SK-N-SH treated with all-trans-retinoic acid at 6 μM for 48 hours (cell line): Measurements from ENCODE around the gene SPOP.

ENCODE experiments used
- ATAC-seq: fragments of 200-7000 bp; cut with Tn5 transposase; 3 replicates; pipeline ENCODE4 v1.9.1; 2020; ENCODE audit warnings: mild to moderate bottlenecking, moderate library complexity
- BACH2 ChIP-seq: fragments of 250-450 bp; sonication (Bioruptor Pico); IDR thresholded peaks from 2 replicates; pipeline ENCODE4 v1.9.0; 2021; ENCODE audit warnings: mild to moderate bottlenecking, borderline replicate concordance
- CREB5 ChIP-seq: fragments of 250-450 bp; sonication (Bioruptor Pico); IDR thresholded peaks from 2 replicates; pipeline ENCODE4 v1.5.1; 2020; ENCODE audit warnings: low read depth, mild to moderate bottlenecking, moderate library complexity
- CSDC2 ChIP-seq: fragments of 250-450 bp; sonication (Bioruptor Pico); IDR thresholded peaks from 2 replicates; pipeline ENCODE4 v1.5.0; 2020; ENCODE audit warnings: mild to moderate bottlenecking, moderate library complexity
- CSRNP3 ChIP-seq: fragments of 250-450 bp; sonication (Bioruptor Pico); IDR thresholded peaks from 2 replicates; pipeline ENCODE4 v1.5.1; 2021; ENCODE audit warnings: mild to moderate bottlenecking, moderate library complexity
- ESRRG ChIP-seq: fragments of 250-450 bp; sonication (Bioruptor Pico); IDR thresholded peaks from 2 replicates; pipeline ENCODE4 v1.6.1; 2021; ENCODE audit warnings: mild to moderate bottlenecking
- GLIS3 ChIP-seq: fragments of 250-450 bp; sonication (Bioruptor Pico); IDR thresholded peaks from 2 replicates; pipeline ENCODE4 v1.5.0; 2020; ENCODE audit warnings: mild to moderate bottlenecking, moderate library complexity
- ISL1 ChIP-seq: fragments of 250-450 bp; sonication (Bioruptor Pico); IDR thresholded peaks from 2 replicates; pipeline ENCODE4 v2.1.2; 2022; ENCODE audit warnings: mild to moderate bottlenecking, moderate library complexity
- PATZ1 ChIP-seq: fragments of 250-450 bp; sonication (Bioruptor Pico); IDR thresholded peaks from 2 replicates; pipeline ENCODE4 v1.8.0; 2020; ENCODE audit warnings: mild to moderate bottlenecking, moderate library complexity, borderline replicate concordance
- POU6F1 ChIP-seq: fragments of 250-450 bp; sonication (Bioruptor Pico); IDR thresholded peaks from 2 replicates; pipeline ENCODE4 v1.8.0; 2021; ENCODE audit warnings: low read depth, mild to moderate bottlenecking, moderate library complexity, borderline replicate concordance
- PPARA ChIP-seq: fragments of 250-450 bp; sonication (Bioruptor Pico); IDR thresholded peaks from 2 replicates; pipeline ENCODE4 v1.5.0; 2020; ENCODE audit warnings: mild to moderate bottlenecking, borderline replicate concordance
- RARB ChIP-seq: fragments of 250-450 bp; sonication (Bioruptor Pico); IDR thresholded peaks from 2 replicates; pipeline ENCODE4 v1.8.0; 2021; ENCODE audit warnings: mild to moderate bottlenecking, moderate library complexity
- SNAI2 ChIP-seq: fragments of 250-450 bp; sonication (Bioruptor Pico); IDR thresholded peaks from 2 replicates; pipeline ENCODE4 v1.5.0; 2020; ENCODE audit warnings: mild to moderate bottlenecking, moderate library complexity
- TOX ChIP-seq: fragments of 250-450 bp; sonication (Bioruptor Pico); IDR thresholded peaks from 2 replicates; pipeline ENCODE4 v1.8.0; 2021; ENCODE audit warnings: mild to moderate bottlenecking, moderate library complexity, borderline replicate concordance
- ZC3H10 ChIP-seq: fragments of 250-450 bp; sonication (Bioruptor Pico); IDR thresholded peaks from 2 replicates; pipeline ENCODE4 v1.5.1; 2021; ENCODE audit warnings: mild to moderate bottlenecking, moderate library complexity
- ZFP30 ChIP-seq: fragments of 450-650 bp; formaldehyde crosslinking; IDR thresholded peaks from 2 replicates; pipeline ENCODE4 v1.5.0; 2022; ENCODE audit warnings: mild to moderate bottlenecking, moderate library complexity
- ZNF565 ChIP-seq: fragments of 450-650 bp; formaldehyde crosslinking; conservative IDR thresholded peaks from 2 replicates; pipeline ENCODE4 v1.5.0; 2020; ENCODE audit warnings: low read depth, mild to moderate bottlenecking, moderate library complexity
- ZNF70 ChIP-seq: fragments of 450-650 bp; formaldehyde crosslinking; IDR thresholded peaks from 2 replicates; pipeline ENCODE4 v1.5.0; 2020; ENCODE audit warnings: mild to moderate bottlenecking, moderate library complexity
- ZNF8 ChIP-seq: fragments of 450-650 bp; formaldehyde crosslinking; IDR thresholded peaks from 2 replicates; pipeline ENCODE4 v1.5.0; 2020; ENCODE audit warnings: mild to moderate bottlenecking, moderate library complexity

SPOP gene

GRCh38 chr17:49616086-49616485 is 61.8 kb downstream of the SPOP start:
- peak; percentile 59; the same call in 2 of the 3 replicates for ATAC-seq
- no peak for TF ChIP-seq CSDC2 (CRISPR knock-in tag)
- TF ChIP-seq BACH2 (CRISPR knock-in tag), result no peak
- no peak for TF ChIP-seq SNAI2
- TF ChIP-seq CSRNP3 (CRISPR knock-in tag), result no peak
- TF ChIP-seq ESRRG (CRISPR knock-in tag), result no peak
- no peak for TF ChIP-seq TOX (CRISPR knock-in tag)
- no peak for TF ChIP-seq ZNF565 (CRISPR knock-in tag)
- no peak for TF ChIP-seq ZC3H10 (CRISPR knock-in tag)
- TF ChIP-seq PPARA (CRISPR knock-in tag), result no peak
- TF ChIP-seq PATZ1 (CRISPR knock-in tag), result no peak
- TF ChIP-seq ZFP30 (CRISPR knock-in tag), result no peak
- TF ChIP-seq POU6F1 (CRISPR knock-in tag), result no peak
- no peak for TF ChIP-seq ISL1 (CRISPR knock-in tag)
- TF ChIP-seq ZNF70 (CRISPR knock-in tag), result no peak
- TF ChIP-seq, all 23 proteins: peak for 0

GRCh38 chr17:49613182-49613800 is 64.6 kb downstream of the SPOP start:
- no peak for ATAC-seq
- TF ChIP-seq CREB5 (no peak), GLIS3 (CRISPR knock-in tag) (no peak), RARB (CRISPR knock-in tag) (no peak)

- ATAC-seq, result no peak
- no peak for TF ChIP-seq ZNF8 (CRISPR knock-in tag)
- no peak for TF ChIP-seq PATZ1 (CRISPR knock-in tag)
- TF ChIP-seq PPARA (CRISPR knock-in tag), result no peak
- no peak for TF ChIP-seq CSDC2 (CRISPR knock-in tag)
These were observed 65.2 kb downstream of the SPOP start for GRCh38 chr17:49612726-49613125.

- no peak for ATAC-seq
- TF ChIP-seq CSDC2 (CRISPR knock-in tag), result no peak
- no peak for TF ChIP-seq CREB5
- TF ChIP-seq ISL1 (CRISPR knock-in tag), result no peak
- TF ChIP-seq ZNF565 (CRISPR knock-in tag), result no peak
- TF ChIP-seq ZFP30 (CRISPR knock-in tag), result no peak
- TF ChIP-seq RARB (CRISPR knock-in tag), result no peak
- TF ChIP-seq GLIS3 (CRISPR knock-in tag), result no peak
- no peak for TF ChIP-seq TOX (CRISPR knock-in tag)
- no peak for TF ChIP-seq POU6F1 (CRISPR knock-in tag)
- TF ChIP-seq PPARA (CRISPR knock-in tag), result no peak
- TF ChIP-seq ZC3H10 (CRISPR knock-in tag), result no peak
- no peak for TF ChIP-seq ZNF70 (CRISPR knock-in tag)
These were observed 66.9 kb downstream of the SPOP start for GRCh38 chr17:49610883-49611584.
